Stomach smooth muscle (tissue), 2 donors: Measurements from ENCODE around the gene CERS3.

Experiments
- H3K27ac ChIP-seq: one replicate; pipeline ENCODE4 v1.7.0; 2013; ENCODE audit warnings: mild to moderate bottlenecking, low read length, inconsistent platforms
- H3K27me3 ChIP-seq, 2 donors: one replicate each; pipeline ENCODE4 v1.7.0; 2013; ENCODE audit warnings: low read length in 2 of 2; ENCODE audit not compliant: insufficient read depth in 2 of 2, control insufficient read depth in 1 of 2
- H3K36me3 ChIP-seq, 2 donors: one replicate each; pipeline ENCODE4 v1.7.0; 2013; ENCODE audit warnings: low read length in 2 of 2; ENCODE audit not compliant: control insufficient read depth in 2 of 2, insufficient read depth in 2 of 2
- H3K4me1 ChIP-seq: one replicate; pipeline ENCODE4 v1.7.0; 2013; ENCODE audit warnings: low read length; ENCODE audit not compliant: control insufficient read depth, insufficient read depth
- H3K4me3 ChIP-seq, 2 donors: one replicate each; pipeline ENCODE4 v1.7.0; 2013; ENCODE audit warnings: low read length in 2 of 2
- H3K9ac ChIP-seq, 2 donors: one replicate each; pipeline ENCODE4 v1.7.0; 2013; ENCODE audit warnings: low read length in 2 of 2, mild to moderate bottlenecking in 1 of 2
- H3K9me3 ChIP-seq, 2 donors: one replicate each; pipeline ENCODE4 v1.7.0; 2013; ENCODE audit warnings: low read length in 2 of 2; ENCODE audit not compliant: control insufficient read depth in 2 of 2
- donor health status: healthy.
- donor health status: Pancreatic carcinoma.

The CERS3 gene

DNA sequence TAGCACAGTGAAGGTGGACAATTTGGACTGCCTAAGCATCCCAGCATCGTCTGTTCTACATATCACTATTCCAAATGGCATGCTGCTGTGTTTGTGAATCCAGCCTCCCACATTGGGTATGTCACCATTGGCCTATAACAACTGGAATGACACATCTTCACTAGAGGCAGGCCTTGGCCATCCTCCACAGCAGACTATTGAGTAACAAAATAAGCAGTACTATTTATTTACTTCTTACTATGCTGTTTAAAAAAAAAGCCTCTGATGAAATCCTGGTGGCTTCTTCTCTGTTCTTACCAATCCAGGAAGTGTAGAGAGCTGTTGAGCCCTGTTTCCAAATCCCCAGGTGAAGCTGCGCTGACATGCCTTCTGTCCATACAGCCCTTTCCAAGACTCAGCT lies 30.6 kb upstream of the CERS3 start:
- H3K4me1 ChIP-seq: no peaks in the 10 kb centered on the region
- no peak overlapping the region for H3K9ac ChIP-seq
- H3K4me3 ChIP-seq: no peak overlapping the region
- no peak overlapping the region for H3K27ac ChIP-seq
- H3K9me3 ChIP-seq: no peaks in the 10 kb centered on the region
- no peaks in the 10 kb centered on the region for H3K27me3 ChIP-seq
- H3K36me3 ChIP-seq: no peaks in the 10 kb centered on the region

DNA sequence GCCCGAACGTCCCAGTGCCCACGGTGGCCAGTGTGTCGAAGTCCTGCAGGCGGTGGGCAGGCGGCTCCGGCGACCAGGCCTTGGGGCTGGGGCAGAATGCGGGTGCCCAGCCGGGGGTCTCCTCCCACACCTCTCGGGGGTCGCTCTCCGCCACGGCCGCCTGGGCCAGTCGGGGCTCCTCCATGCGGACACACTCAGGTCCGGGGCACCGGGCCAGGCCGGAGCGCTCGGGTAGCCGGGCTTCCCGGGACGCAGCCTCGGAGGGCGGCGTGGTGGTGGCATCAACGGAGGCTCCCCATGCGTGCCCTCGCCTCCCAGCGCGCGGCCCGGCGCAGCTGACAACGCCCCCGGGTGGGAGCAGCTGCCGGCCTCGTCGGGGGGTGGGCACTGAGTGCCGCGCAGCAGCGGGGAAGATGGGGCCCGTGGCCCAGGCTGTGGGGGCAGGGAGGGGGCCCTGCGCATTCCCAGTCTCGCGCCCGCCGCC lies 30.1 kb upstream of the CERS3 start:
- no peak overlapping the region for H3K4me3 ChIP-seq
- H3K4me1 ChIP-seq: no peaks in the 10 kb centered on the region
- no peaks in the 10 kb centered on the region for H3K36me3 ChIP-seq
- no peak overlapping the region for H3K9ac ChIP-seq
- H3K9me3 ChIP-seq: no peaks in the 10 kb centered on the region
- H3K27ac ChIP-seq: no peak overlapping the region
- H3K27me3 ChIP-seq: no peaks in the 10 kb centered on the region

DNA sequence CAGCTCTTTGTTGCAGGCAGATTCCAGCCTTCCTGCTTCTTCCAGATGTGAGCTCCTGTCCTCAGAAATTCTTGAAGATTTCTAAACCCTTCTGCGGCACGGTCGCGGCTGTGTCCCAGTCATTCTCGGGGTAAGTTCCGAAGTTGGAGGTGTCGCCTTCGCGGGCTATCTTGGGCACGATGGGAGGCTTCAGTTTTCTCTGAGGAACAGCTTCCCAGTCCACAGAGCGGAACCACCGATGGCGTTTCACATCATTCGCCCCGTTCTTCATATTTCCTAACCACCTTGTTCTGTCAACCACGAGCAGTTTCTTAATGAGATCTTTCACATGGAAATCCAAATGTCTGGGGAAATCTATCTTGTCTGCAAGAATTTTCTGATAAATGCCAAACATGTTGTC lies 24.7 kb upstream of the CERS3 start:
- H3K4me3 ChIP-seq: no peak overlapping the region
- H3K36me3 ChIP-seq: no peaks in the 10 kb centered on the region
- H3K4me1 ChIP-seq: no peaks in the 10 kb centered on the region
- no peak overlapping the region for H3K27ac ChIP-seq
- H3K9me3 ChIP-seq: no peaks in the 10 kb centered on the region
- H3K27me3 ChIP-seq: no peaks in the 10 kb centered on the region
- no peak overlapping the region for H3K9ac ChIP-seq

DNA sequence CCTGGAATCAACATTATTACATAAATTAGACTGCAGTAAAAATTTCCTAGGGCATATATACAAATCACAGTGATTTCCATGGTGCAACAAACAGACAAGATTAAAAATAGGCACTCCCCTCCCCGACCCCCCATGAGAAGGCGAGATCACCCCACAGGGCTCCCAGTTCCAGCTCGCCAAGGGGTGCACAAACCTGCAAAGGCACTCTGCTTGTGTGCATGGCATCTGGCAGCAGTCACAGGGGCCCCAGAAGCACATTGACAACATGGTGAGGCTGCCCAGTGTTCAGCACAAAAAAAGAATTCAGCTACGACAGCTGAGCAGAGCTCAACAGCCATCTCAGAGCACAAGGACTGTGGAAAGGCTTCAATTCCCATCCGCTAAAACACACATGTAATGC lies 19.2 kb upstream of the CERS3 start:
- no peaks in the 10 kb centered on the region for H3K36me3 ChIP-seq
- H3K27ac ChIP-seq: no peak overlapping the region
- H3K4me3 ChIP-seq: no peak overlapping the region
- H3K9ac ChIP-seq: no peak overlapping the region
- no peaks in the 10 kb centered on the region for H3K9me3 ChIP-seq
- H3K27me3 ChIP-seq: peaks cover 0 to 4% of the 10 kb centered on the region in 2 donors
- H3K4me1 ChIP-seq: no peaks in the 10 kb centered on the region

DNA sequence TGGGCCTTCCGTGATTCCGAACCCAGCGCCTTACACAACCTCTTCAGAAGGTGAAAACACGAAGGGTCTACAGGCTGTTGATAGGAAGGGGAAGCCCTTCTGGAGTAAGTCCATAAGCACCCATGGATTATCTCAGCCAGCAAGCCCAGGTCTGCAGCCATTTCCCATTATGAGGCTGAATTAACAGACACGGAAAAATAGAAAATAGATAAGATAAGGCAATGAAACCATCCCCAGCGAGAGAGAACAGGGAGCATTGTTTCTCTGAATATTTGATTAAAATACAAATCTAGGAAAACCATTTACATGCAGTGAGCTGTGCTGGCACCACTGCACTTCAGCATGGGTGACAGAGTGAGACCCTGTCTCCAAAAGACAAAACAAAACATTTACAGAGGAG lies 16.2 kb upstream of the CERS3 start:
- no peak overlapping the region for H3K9ac ChIP-seq
- no peak overlapping the region for H3K4me3 ChIP-seq
- H3K36me3 ChIP-seq: no peaks in the 10 kb centered on the region
- no peak overlapping the region for H3K27ac ChIP-seq
- no peaks in the 10 kb centered on the region for H3K4me1 ChIP-seq
- peaks cover 4 to 6% of the 10 kb centered on the region in 2 donors for H3K27me3 ChIP-seq
- H3K9me3 ChIP-seq: peaks cover 0 to 1% of the 10 kb centered on the region in 2 donors

DNA sequence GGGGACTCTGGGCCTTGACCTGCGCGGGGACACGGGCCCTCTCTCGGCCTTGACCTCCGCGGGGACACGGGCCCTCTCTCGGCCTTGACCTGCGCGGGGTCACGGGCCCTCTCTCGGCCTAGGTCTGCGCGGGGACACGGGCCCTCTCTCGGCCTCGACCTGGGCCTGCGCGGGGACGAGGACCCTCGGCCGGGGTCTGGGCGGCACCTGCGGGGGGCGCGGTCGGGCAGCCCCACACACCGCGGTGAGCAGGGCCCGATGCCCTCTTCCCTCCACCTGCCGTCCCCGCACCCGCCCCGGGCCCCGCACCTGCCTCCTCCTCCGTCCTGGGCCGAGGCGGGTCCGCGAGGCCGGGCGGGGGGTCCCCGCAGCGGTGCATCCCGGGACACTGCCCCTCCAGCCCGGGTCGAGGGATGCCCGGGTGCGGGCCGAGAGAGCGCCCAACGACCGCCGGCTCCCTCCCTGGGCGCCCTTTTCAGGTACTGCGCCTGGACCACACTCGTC lies 15.6 kb upstream of the CERS3 start:
- Histone ChIP-seq H3K9me3 (peaks cover 0 to 2% of the 10 kb centered on the region in 2 donors), H3K27ac (no peak overlapping the region), H3K4me1 (no peaks in the 10 kb centered on the region), H3K9ac (no peak overlapping the region), H3K27me3 (peaks cover 4 to 6% of the 10 kb centered on the region in 2 donors), H3K36me3 (no peaks in the 10 kb centered on the region), H3K4me3 (no peak overlapping the region)

DNA sequence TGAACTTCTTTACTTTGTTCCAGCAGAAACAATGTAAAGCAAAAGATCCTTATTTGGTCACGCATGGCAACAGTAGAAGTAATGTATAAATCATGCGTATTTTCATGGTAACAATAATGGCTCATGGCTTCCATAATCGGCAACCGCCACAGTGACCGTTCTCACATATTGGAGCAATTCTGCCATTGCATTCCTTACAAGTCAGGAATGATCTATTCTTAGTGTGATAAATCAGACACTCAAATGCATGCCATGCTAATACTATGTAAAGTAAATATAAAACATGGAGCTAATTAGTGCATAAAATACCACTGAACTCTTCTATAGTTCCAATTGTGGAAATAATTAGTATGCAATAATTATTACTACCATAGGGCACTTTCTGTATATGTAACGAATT lies 13.5 kb upstream of the CERS3 start:
- H3K9ac ChIP-seq: no peak overlapping the region
- H3K9me3 ChIP-seq: peaks cover 0 to 2% of the 10 kb centered on the region in 2 donors
- H3K4me3 ChIP-seq: no peak overlapping the region
- H3K36me3 ChIP-seq: no peaks in the 10 kb centered on the region
- no peak overlapping the region for H3K27ac ChIP-seq
- no peaks in the 10 kb centered on the region for H3K4me1 ChIP-seq
- peaks cover 4 to 6% of the 10 kb centered on the region in 2 donors for H3K27me3 ChIP-seq

DNA sequence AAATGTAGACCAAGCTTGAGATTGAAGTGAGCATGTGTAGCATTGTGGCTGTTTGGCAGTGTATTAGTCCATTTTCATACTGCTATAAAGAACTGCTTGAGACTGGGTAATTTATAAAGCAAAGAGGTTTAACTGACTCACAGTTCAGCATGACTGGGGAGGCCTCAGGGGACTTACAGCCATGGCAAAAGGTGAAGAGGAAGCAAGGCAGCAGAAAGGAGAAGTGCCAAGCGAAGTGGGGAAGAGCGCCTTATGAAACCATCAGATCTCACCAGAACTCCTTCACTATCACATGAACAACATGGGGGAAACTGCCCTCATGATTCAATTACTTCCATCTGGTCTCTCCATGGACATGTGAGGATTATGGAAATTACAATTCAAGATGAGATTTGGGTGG lies 8.6 kb upstream of the CERS3 start:
- Histone ChIP-seq H3K9me3 (peaks cover 0 to 2% of the 10 kb centered on the region in 2 donors), H3K4me1 (no peaks in the 10 kb centered on the region), H3K9ac (no peak overlapping the region), H3K36me3 (no peaks in the 10 kb centered on the region), H3K27ac (no peak overlapping the region), H3K27me3 (peaks cover 0 to 5% of the 10 kb centered on the region in 2 donors), H3K4me3 (no peak overlapping the region)

DNA sequence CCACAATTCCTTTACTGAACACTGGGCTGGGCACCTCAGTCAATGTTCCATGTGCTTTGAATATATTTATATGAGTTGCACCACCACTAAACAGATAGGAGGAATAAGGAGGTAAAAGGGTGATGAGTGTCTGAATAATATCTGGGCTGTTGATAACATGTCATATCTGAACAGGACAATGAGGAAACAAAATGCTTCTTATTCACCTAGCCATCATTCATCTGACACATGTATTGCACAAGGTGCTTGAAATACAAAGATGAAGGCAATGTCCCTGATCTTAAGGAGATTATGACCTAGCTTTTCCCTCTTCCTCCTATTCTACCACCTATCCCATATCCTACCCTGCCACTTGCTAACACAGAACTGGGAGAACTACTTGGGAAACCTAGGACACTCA lies 8.0 kb upstream of the CERS3 start:
- H3K36me3 ChIP-seq: no peaks in the 10 kb centered on the region
- no peaks in the 10 kb centered on the region for H3K4me1 ChIP-seq
- peaks cover 0 to 2% of the 10 kb centered on the region in 2 donors for H3K9me3 ChIP-seq
- no peak overlapping the region for H3K27ac ChIP-seq
- H3K9ac ChIP-seq: no peak overlapping the region
- H3K4me3 ChIP-seq: no peak overlapping the region
- H3K27me3 ChIP-seq: peaks cover 0 to 3% of the 10 kb centered on the region in 2 donors

DNA sequence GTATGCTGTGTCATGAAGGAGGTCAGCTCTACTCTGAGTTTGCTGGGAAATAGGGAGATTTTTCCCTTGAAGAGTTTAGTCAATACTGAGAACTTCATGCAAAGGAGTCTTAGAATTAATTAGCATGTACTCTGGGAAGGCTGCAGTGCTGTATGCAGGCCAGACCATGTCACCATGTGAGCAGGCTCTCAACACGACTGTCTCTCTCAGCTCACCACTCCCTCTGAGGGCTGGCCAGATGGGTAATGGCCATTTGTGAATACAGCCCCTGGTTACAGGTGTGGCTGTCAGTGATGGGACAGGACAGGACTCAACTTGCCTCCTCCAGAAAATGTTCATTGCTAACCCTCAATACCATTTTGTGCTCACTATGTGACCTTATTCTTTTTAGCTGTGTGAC lies 5.1 kb upstream of the CERS3 start:
- Histone ChIP-seq H3K4me3 (no peak overlapping the region), H3K27ac (no peak overlapping the region), H3K36me3 (no peaks in the 10 kb centered on the region), H3K4me1 (no peaks in the 10 kb centered on the region), H3K27me3 (no peaks in the 10 kb centered on the region), H3K9me3 (no peaks in the 10 kb centered on the region), H3K9ac (no peak overlapping the region)

DNA sequence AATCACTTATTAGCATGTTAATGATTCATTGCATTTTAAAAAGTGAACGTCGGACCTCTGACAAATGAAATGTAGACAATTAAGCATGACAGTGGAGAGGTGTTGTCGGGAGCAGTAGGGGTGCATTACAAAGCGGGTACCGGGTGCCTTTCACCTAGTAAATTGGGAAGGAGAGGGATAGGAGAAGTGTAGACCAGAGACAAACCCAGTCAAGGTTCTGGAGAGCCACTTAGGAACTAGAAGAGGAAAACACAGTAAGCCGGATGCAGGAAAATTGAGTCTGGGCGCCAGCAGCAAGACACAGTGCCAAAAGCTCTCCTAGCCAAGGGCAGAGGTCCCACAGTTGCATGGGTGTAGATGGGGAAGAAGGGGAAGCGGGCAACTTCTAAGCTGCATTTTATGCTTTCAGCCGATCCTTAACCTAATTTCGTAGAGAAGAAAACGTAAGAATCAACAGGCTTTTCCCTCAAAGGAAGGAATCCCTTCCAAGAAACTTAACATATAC lies 3.1 kb upstream of the CERS3 start:
- Histone ChIP-seq H3K36me3 (no peaks in the 10 kb centered on the region), H3K4me1 (no peaks in the 10 kb centered on the region), H3K27me3 (no peaks in the 10 kb centered on the region), H3K9ac (no peak overlapping the region), H3K9me3 (no peaks in the 10 kb centered on the region), H3K4me3 (no peak overlapping the region), H3K27ac (no peak overlapping the region)
